Measurements from ENCODE around the gene GAD2. TPM values are rescaled to one million over a fixed set of nuclear protein-coding genes. Genes with fewer than 3 reads are reported as not detected.
A peak's percentile ranks its signal among the peaks of the same experiment; 100 is the strongest.

GAD2 gene
- total RNA-seq, 2 experiments from 2014 or later, result not detected

GRCh38 chr10:26310361-26310760 lies 93.8 kb downstream of the GAD2 start:
- H3K27ac Mint-ChIP-seq, result no peak overlapping the region
- H3K4me3 Mint-ChIP-seq, result no peak overlapping the region
- DNase-seq (no peak), ATAC-seq (no peak)
- H3K9me3 Mint-ChIP-seq (ENCODE audit: low read depth), result no peaks in the 10 kb centered on the region
- no peaks in the 10 kb centered on the region for H3K4me1 Mint-ChIP-seq
- H3K27me3 Mint-ChIP-seq, result peaks cover 41% of the 10 kb centered on the region
- no peaks in the 10 kb centered on the region for H3K36me3 Mint-ChIP-seq
- CTCF ChIA-PET, result no interaction called here

- H3K9me3 Mint-ChIP-seq (ENCODE audit: low read depth), result no peaks in the 10 kb centered on the region
- CTCF ChIA-PET, result no interaction called here
- no peaks in the 10 kb centered on the region for H3K36me3 Mint-ChIP-seq
- no peak overlapping the region for H3K4me3 Mint-ChIP-seq
- peaks cover 41% of the 10 kb centered on the region for H3K27me3 Mint-ChIP-seq
- DNase-seq (no peak), ATAC-seq (no peak)
- H3K27ac Mint-ChIP-seq, result no peak overlapping the region
- no peaks in the 10 kb centered on the region for H3K4me1 Mint-ChIP-seq
Observed at GRCh38 chr10:26311383-26311940, 94.9 kb downstream of the GAD2 start.

GRCh38 chr10:26314265-26315013 lies 97.9 kb downstream of the GAD2 start:
- no peaks in the 10 kb centered on the region for H3K4me1 Mint-ChIP-seq
- ATAC-seq (no peak), DNase-seq (no peak)
- peaks cover 23% of the 10 kb centered on the region for H3K27me3 Mint-ChIP-seq
- CTCF ChIA-PET, result no interaction called here
- no peaks in the 10 kb centered on the region for H3K9me3 Mint-ChIP-seq (ENCODE audit: low read depth)
- no peak overlapping the region for H3K4me3 Mint-ChIP-seq
- H3K27ac Mint-ChIP-seq, result no peak overlapping the region
- H3K36me3 Mint-ChIP-seq, result no peaks in the 10 kb centered on the region

GRCh38 chr10:26318672-26319071 lies 102.1 kb downstream of the GAD2 start:
- CTCF ChIA-PET, result no interaction called here
- H3K9me3 Mint-ChIP-seq (ENCODE audit: low read depth), result no peaks in the 10 kb centered on the region
- no peak overlapping the region for H3K4me3 Mint-ChIP-seq
- ATAC-seq (no peak), DNase-seq (no peak)
- no peak overlapping the region for H3K27ac Mint-ChIP-seq
- no peaks in the 10 kb centered on the region for H3K36me3 Mint-ChIP-seq
- H3K4me1 Mint-ChIP-seq, result no peaks in the 10 kb centered on the region
- H3K27me3 Mint-ChIP-seq, result peaks cover 21% of the 10 kb centered on the region

- Mint-ChIP-seq H3K27ac (no peak overlapping the region), H3K4me3 (no peak overlapping the region), H3K27me3 (peaks cover 31% of the 10 kb centered on the region), H3K9me3 (ENCODE audit: low read depth) (no peaks in the 10 kb centered on the region), H3K4me1 (no peaks in the 10 kb centered on the region), H3K36me3 (no peaks in the 10 kb centered on the region)
- DNase-seq, result no peak
- ATAC-seq, result no peak
- CTCF ChIA-PET, result no interaction called here
Observed at GRCh38 chr10:26323219-26323618, 106.6 kb downstream of the GAD2 start.

DNA sequence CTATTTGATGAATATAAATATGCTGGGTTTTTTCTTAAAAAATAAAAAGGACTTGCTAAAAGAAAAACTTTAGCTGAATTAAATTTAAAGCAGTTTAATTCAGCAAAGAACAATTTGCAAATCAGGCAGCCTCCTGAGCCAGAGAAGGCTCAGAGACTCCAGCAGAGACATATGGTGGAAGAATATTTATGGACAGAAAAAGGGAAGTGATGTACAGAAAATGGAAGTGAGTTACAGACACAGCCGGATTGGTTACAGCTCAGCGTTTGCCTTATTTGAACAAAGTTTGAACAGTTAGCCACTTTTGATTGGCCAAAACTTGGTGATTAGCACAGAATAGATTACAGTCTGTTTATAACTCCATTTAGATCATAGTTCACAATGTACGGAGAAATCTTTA lies 110.3 kb downstream of the GAD2 start:
- Mint-ChIP-seq H3K4me1 (peaks cover 4% of the 10 kb centered on the region), H3K4me3 (no peak overlapping the region), H3K27me3 (peaks cover 24% of the 10 kb centered on the region), H3K36me3 (no peaks in the 10 kb centered on the region), H3K9me3 (ENCODE audit: low read depth) (no peaks in the 10 kb centered on the region), H3K27ac (no peak overlapping the region)
- ATAC-seq (no peak), DNase-seq (no peak)
- CTCF ChIA-PET, result no interaction called here

- DNase-seq (no peak), ATAC-seq (no peak)
- H3K9me3 Mint-ChIP-seq (ENCODE audit: low read depth), result no peaks in the 10 kb centered on the region
- H3K27me3 Mint-ChIP-seq, result peaks cover 22% of the 10 kb centered on the region
- H3K4me1 Mint-ChIP-seq, result peaks cover 4% of the 10 kb centered on the region
- CTCF ChIA-PET, result no interaction called here
- no peak overlapping the region for H3K4me3 Mint-ChIP-seq
- H3K36me3 Mint-ChIP-seq, result no peaks in the 10 kb centered on the region
- no peak overlapping the region for H3K27ac Mint-ChIP-seq
Observed at GRCh38 chr10:26327811-26328210, 111.2 kb downstream of the GAD2 start.

GRCh38 chr10:26331371-26331770 lies 114.8 kb downstream of the GAD2 start:
- peaks cover 6% of the 10 kb centered on the region for H3K9me3 Mint-ChIP-seq (ENCODE audit: low read depth)
- H3K36me3 Mint-ChIP-seq, result peaks cover 4% of the 10 kb centered on the region
- CTCF ChIA-PET, result interaction anchor here (1.5 kb wide), 1 partner anchor 99 kb away, joined by 3 read pairs; no protein-coding TSS in a partner anchor
- no peak overlapping the region for H3K27ac Mint-ChIP-seq
- H3K4me3 Mint-ChIP-seq, result no peak overlapping the region
- H3K4me1 Mint-ChIP-seq, result peaks cover 13% of the 10 kb centered on the region
- H3K27me3 Mint-ChIP-seq, result peaks cover 14% of the 10 kb centered on the region
- ATAC-seq (no peak), DNase-seq (no peak)

DNA sequence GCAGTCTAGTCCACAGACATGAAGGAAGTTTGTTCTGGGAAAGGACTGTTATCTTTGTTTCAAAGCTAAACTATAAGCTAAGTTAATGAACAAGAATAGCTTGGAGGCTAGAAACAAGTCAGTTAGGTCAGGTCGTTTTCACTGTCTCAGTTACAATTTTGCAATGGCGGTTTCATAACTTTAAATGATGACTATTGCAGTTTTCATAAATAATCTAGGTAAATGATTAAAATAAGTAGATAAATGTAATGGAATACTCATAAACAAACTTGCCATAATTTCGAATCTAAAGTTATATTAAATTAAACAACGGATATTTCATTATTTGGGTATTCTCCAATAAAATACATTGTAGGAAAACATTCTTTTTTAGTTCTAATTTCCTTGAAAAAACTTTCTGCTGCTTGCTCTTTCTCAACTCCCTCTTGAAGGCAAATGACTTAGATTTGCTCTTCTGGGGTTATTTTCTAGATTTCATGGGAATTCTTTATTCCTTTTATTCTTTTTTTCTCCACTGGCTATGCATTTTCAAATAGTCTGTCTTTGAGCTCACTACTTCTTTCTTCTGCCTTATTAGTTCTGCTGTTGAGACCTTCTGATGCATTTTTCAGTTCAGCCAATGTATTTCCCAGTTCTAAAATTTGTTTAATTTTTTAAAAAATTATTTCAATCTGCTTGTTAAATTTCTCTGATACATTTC lies 117.8 kb downstream of the GAD2 start:
- no peak for DNase-seq
- peaks cover 13% of the 10 kb centered on the region for H3K4me1 Mint-ChIP-seq
- H3K9me3 Mint-ChIP-seq (ENCODE audit: low read depth), result peaks cover 6% of the 10 kb centered on the region
- no peak for ATAC-seq
- CTCF ChIA-PET, result interaction anchor here (1.1 to 3.8 kb wide), 8 partner anchors 221 to 1028 kb away, joined by 3 to 49 read pairs (median 8); no protein-coding TSS in a partner anchor
- peaks cover 4% of the 10 kb centered on the region for H3K36me3 Mint-ChIP-seq
- H3K4me3 Mint-ChIP-seq, result no peak overlapping the region
- H3K27me3 Mint-ChIP-seq, result no peaks in the 10 kb centered on the region
- H3K27ac Mint-ChIP-seq, result no peak overlapping the region

GRCh38 chr10:26334932-26335573 lies 118.5 kb downstream of the GAD2 start:
- Mint-ChIP-seq H3K4me1 (peaks cover 8% of the 10 kb centered on the region), H3K9me3 (ENCODE audit: low read depth) (peaks cover 6% of the 10 kb centered on the region), H3K27ac (peak overlapping the region; percentile 81), H3K36me3 (peaks cover 4% of the 10 kb centered on the region), H3K27me3 (no peaks in the 10 kb centered on the region), H3K4me3 (peak overlapping the region; percentile 73)
- ATAC-seq (peak; percentile 91), DNase-seq (peak; percentile 76)
- CTCF ChIA-PET, result interaction anchor here (0.6 to 3.8 kb wide), 20 partner anchors 11 to 1028 kb away, joined by 3 to 49 read pairs (median 4); no protein-coding TSS in a partner anchor

- Mint-ChIP-seq H3K4me1 (peaks cover 8% of the 10 kb centered on the region), H3K4me3 (peak overlapping the region; percentile 73), H3K27me3 (no peaks in the 10 kb centered on the region), H3K9me3 (ENCODE audit: low read depth) (peaks cover 6% of the 10 kb centered on the region), H3K36me3 (peaks cover 4% of the 10 kb centered on the region), H3K27ac (peak overlapping the region; percentile 81)
- ATAC-seq (peak; percentile 66), DNase-seq (no peak)
- CTCF ChIA-PET, result interaction anchor here (0.6 to 3.8 kb wide), 18 partner anchors 11 to 546 kb away, joined by 3 to 49 read pairs (median 4); no protein-coding TSS in a partner anchor
Observed at GRCh38 chr10:26335574-26336093, 119.1 kb downstream of the GAD2 start.

GRCh38 chr10:26336979-26337378 lies 120.4 kb downstream of the GAD2 start:
- CTCF ChIA-PET, result interaction anchor here (3.8 kb wide), 1 partner anchor 218 kb away, joined by 49 read pairs; no protein-coding TSS in a partner anchor
- H3K4me3 Mint-ChIP-seq, result no peak overlapping the region
- peaks cover 6% of the 10 kb centered on the region for H3K9me3 Mint-ChIP-seq (ENCODE audit: low read depth)

DNA sequence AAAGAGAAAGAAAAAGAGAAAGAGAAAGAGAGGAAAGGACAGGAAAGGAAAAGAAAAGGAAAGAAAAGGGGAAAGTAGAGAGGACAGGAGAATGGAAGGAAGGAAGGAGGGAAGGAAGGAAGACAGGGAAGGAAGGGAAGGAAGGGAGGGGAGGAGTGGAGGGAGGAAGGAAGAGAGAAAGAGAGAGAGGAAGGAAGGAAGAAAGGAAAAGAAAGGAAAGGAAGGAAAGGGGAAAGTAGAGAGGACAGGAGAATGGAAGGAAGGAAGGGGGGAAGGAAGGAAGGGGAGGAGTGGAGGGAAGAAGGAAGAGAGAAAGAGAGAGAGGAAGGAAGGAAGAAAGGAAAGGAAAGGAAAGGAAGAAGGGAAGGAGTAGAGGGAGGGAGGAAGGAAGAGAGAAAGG lies 125.1 kb downstream of the GAD2 start:
- Mint-ChIP-seq H3K36me3 (no peaks in the 10 kb centered on the region), H3K9me3 (ENCODE audit: low read depth) (no peaks in the 10 kb centered on the region), H3K4me3 (peak overlapping the region; percentile 49), H3K27me3 (peaks cover 7% of the 10 kb centered on the region), H3K27ac (peak overlapping the region; percentile 44), H3K4me1 (peaks cover 7% of the 10 kb centered on the region)
- no peak for ATAC-seq
- DNase-seq, result no peak
- CTCF ChIA-PET, result no interaction called here

More at GRCh38 chr10:26336979-26337378, 120.4 kb downstream of the GAD2 start:
- DNase-seq, result no peak
- H3K27ac Mint-ChIP-seq, result no peak overlapping the region
- H3K4me1 Mint-ChIP-seq, result peaks cover 15% of the 10 kb centered on the region
- ATAC-seq, result no peak
- H3K36me3 Mint-ChIP-seq, result peaks cover 4% of the 10 kb centered on the region
- peaks cover 3% of the 10 kb centered on the region for H3K27me3 Mint-ChIP-seq

All from activated CD8-positive, alpha-beta memory T cell treated with anti-CD3 and anti-CD28 coated beads, Interleukin-2, amount 10 ng/mL, durations not matched to agents 7 days and 5 days (primary cell).